Gastroesophageal sphincter (tissue), 3 donors: ENCODE measurements around the gene HYCC1.

Source experiments
- CTCF ChIP-seq, 4 experiments: fragments of 200-600 bp in 2 of 4; fragments of 450-650 bp in 2 of 4; sonication (generic) in 1 of 4; IDR thresholded peaks; one replicate each; pipeline ENCODE4 v1.5.1; 2017 to 2019; ENCODE audit warnings: antibody characterized with exemption in 4 of 4, mild to moderate bottlenecking in 2 of 4, moderate library complexity in 2 of 4
- POLR2AphosphoS5 ChIP-seq: sonication (generic); formaldehyde crosslinking; IDR thresholded peaks from one replicate; pipeline ENCODE4 v1.6.1; 2017; ENCODE audit warnings: antibody characterized with exemption

- TF ChIP-seq CTCF (IDR thresholded peaks at IDR 0.05) (no peak), POLR2AphosphoS5 (no peak)
Observed at GRCh38 chr7:23021596-23021995, 7.7 kb upstream of the HYCC1 start.
